HG03175 (cell line): Measurements from ENCODE around the gene THRB.

ENCODE experiments used
- ATAC-seq: cut with Tn5 transposase; IDR thresholded peaks from one replicate; pipeline ENCODE4 v1.9.1; 2021; ENCODE audit warnings: mild to moderate bottlenecking, moderate library complexity; ENCODE audit not compliant: unreplicated experiment

The THRB gene

GRCh38 chr3:24316887-24317383 lies 177.7 kb downstream of the THRB start:
- no peak for ATAC-seq

GRCh38 chr3:24315971-24316370 lies 178.7 kb downstream of the THRB start:
- ATAC-seq = no peak

- no peak for ATAC-seq
These were observed 179.3 kb downstream of the THRB start for GRCh38 chr3:24315356-24315755.

GRCh38 chr3:24311881-24312280 lies 182.8 kb downstream of the THRB start:
- no peak for ATAC-seq

- no peak for ATAC-seq
These were observed 183.8 kb downstream of the THRB start for GRCh38 chr3:24310887-24311286.

- no peak for ATAC-seq
These were observed 188.1 kb downstream of the THRB start for GRCh38 chr3:24306518-24306917.

DNA sequence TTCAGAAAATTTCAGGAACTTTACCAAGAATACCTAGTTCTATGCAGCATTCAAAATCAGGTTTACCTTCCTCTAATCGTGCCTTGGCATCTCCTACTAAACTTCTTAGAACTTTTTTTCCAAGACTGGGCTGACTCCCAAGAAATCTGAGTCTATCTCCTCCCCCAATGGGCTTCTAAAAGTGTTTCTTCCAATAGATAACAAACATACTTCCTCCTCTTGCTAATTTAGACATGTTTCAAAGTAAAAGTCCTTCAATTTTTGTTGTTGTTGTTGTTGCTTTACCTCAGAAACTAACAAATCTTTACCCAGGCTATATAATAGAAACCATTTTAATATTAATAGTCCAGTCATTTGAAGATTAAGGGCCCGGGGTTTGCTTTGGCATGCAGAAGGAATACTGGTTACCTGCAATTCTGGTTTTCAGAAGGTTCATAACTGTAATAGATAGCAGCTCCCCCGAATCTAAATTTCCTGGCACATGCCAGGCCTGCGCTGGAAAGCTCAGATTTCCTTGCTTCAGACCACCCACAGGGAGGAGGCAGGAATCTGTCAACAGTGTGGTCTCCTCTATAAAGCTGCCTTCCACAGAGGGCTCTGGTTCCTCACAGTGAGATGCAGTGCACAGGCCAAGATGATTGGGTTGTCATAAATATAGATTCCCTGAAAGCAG lies 188.7 kb downstream of the THRB start:
- no peak for ATAC-seq

GRCh38 chr3:24303057-24303754 lies 191.4 kb downstream of the THRB start:
- ATAC-seq = no peak

DNA sequence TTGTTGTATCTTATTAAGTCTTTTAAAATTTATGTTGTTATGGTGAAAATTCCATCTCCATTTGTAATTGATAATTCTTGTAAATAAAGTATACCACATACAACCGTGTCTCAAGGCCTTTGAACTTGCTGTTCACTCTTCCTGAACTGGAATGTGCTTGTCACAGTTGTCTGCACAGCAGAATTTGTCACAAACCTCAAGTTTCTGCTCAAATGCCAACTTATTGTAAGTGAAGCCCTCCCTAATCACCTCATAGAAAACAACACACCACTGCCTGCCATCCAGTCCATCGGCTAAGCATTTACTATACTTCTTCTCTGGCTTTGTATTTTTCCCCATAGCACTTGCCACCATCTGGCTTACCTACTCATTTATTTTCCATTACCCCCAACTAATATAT lies 192.3 kb downstream of the THRB start:
- ATAC-seq = no peak

- ATAC-seq = no peak
These were observed 193.7 kb downstream of the THRB start for GRCh38 chr3:24300949-24301348.

DNA sequence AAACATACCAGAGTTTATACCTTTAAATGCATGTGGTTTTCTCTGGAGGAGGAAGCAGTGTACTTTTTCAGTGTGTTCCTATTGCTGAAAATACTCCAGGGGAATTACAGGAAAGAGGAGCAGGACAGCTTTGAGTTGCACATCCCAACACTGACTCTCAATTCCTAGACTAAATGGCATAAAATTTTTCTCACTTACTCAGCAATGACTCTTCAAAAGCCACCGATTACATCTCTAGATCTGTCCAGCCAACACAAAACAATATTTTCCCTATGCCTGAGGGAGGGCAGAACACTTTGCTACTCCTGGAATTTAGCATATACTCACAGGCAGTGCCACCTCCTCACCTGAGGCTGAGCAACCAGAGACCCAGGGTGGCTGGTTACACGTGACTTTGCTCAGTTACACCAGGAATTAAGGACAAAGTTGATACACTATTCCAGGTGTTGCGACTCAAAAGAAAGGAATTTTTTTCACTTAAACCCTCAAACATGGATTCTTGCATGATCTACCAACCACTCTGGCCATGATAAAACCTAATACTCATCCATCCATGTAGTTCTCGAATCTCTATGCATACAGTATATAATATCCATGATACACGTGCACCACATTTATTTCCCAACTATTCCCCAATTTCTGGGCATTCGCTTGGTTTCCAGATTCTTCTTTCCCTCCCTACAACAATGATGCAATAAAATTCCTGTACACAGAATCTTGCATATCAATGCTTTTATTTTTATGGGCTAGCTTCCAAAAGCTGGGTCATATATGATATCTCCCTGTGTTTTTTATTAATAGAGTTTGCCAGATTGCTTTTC lies 194.6 kb downstream of the THRB start:
- no peak for ATAC-seq

DNA sequence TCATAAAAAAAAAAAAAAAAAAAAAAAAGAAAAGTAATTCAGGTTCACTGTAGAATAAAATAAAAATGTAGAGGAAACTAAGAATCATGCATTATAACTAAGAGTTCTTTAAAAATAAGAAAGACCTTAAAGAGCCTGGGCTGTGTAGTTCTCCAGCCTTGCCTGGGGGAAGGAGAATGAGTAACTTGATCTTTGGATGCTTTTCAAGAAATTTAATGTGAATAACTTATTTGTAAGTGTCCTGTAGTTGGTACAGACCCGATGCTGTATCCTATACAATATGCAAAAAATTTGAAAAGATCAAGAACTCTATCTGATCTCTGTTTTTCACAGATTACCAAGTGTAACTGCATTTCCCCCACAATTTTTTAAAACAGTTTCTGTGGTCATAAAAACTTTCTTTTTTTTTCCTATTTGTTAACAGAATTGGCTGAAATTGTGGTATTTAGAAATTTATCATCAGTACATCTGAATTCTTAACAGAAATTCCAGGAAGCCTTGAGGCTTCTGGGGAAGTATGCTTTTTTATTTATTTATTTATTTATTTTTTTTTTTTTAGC lies 195.3 kb downstream of the THRB start:
- ATAC-seq = no peak

- no peak for ATAC-seq
These were observed 198.0 kb downstream of the THRB start for GRCh38 chr3:24296441-24297205.

- no peak for ATAC-seq
These were observed 200.5 kb downstream of the THRB start for GRCh38 chr3:24294150-24294549.

- no peak for ATAC-seq
These were observed 203.0 kb downstream of the THRB start for GRCh38 chr3:24291646-24292045.

- no peak for ATAC-seq
These were observed 204.1 kb downstream of the THRB start for GRCh38 chr3:24290596-24290995.

DNA sequence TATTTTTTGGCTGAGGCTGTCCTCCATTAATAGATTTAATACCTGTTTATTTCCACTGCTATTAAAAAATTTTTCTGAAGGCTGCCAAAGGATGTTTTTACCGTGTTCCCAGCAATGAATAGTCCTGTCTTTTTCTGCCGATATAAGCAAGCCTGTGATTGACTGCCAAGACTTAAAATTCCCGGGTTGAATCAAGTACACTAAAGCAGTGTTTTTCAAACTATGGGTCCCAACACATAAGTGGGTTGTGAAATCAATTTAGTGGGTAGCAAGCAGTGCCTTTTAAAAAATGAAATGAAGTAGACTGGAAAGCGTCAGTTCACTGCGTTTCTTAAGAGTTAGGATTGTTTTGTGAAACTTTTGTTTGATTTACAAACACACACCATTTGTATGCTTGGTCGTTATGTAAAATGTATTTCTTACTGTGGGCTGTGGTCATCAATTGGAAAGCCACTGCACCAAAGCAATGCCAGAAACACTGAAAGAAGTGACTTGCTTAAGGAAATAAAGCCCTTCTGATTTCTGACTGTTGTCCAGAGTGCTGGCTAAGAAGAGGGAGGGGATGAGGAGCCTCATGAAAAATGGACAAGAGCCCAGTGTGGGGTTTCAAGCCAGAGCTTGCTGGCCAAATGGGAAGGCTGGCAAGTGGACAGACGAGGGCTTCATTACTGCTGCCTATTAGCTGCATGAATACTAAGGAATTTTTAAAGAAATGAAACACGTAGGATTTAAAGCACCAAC lies 206.0 kb downstream of the THRB start:
- no peak for ATAC-seq

DNA sequence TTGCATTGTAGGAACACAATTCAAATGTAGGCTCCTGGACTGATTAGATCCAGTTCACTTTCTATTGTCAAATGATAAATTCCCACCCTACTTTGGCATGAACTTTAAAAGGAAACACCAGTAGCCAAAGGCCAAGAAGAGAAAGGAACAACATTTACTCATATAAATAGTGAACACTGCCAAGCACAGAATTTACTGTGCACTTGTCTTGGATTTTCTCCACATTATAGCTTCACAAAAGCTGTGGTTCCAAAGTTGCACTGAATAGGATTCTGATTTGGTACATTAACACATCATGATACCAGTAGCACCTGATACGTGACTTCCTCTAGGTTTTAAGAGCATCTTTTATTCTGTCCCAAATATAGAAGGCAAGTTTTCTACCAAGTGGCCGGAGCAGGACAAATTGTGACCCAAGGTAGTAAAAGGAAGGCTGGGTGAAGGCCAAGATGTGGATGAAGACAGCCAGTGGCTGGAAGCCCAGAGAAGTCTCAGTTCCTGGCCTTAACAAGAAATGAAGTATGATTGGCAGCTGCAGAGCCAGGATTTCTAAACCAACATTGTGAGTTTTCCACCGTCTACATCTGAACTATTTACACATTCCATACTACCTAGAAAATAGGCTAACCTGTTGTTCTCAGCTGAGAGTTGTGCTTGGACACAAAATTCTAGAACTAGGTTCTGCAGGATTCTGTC lies 206.7 kb downstream of the THRB start:
- ATAC-seq = no peak

DNA sequence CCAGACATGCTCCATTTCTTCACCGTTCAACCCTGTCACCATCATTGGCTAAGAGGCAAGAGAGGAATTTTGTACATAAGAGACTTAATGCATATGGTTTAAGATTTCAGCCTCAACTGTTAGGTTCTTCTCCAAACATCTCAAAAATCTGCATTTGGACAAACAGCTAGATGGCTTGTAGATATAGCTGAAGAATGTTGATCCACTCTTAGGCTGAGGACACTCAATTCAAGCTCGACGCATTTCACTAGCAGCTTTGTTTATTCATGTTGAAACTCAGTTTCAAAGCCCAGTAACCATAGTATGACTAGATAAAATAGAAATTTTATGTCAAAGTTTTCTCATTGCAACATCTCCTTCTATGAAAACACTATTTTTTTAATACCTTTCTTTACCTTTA lies 208.2 kb downstream of the THRB start:
- no peak for ATAC-seq
